Measurements from ENCODE around the gene NDUFV2. TPM values are rescaled to one million over a fixed set of nuclear protein-coding genes. Genes with fewer than 3 reads are reported as not detected.

The NDUFV2 gene
- total RNA-seq, 1 experiment from 2014 or later: 139 TPM

DNA sequence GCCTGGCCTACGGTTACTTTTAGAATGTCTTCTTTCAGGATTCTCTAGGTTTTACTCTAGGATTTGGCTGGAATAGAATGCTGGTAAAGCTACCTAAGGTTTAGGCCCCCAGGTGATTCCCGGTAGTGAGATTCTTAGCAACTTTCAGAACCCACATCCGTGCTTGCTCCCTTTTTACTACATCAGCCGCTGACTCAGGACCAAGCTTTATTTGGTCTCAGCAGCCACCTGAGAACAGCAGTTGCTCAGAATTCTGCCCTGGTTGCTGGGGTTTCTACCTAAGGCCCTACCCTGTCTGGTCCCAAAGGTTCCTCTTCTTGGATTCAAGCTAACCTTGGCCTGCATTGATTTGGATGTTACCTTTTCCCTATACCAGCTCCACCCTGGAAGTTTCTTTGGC is 36.1 kb upstream of the NDUFV2 start:
- H2AFZ ChIP-seq (ENCODE audit: low read length): no peak overlapping the region
- DNase-seq: no peak
- no peaks in the 10 kb centered on the region for H3K9me2 ChIP-seq (replicated peaks; ENCODE audit: insufficient read depth, low read length)
- no peaks in the 10 kb centered on the region for H3K79me2 ChIP-seq (ENCODE audit: low read length)
- H3K4me2 ChIP-seq (ENCODE audit: low read depth, low read length, poor library complexity, severe bottlenecking): no peak overlapping the region
- H4K20me1 ChIP-seq (ENCODE audit: insufficient read depth, low read depth, low read length): no peaks in the 10 kb centered on the region
- H3K27me3 ChIP-seq (ENCODE audit: low read length): no peaks in the 10 kb centered on the region
- no peak overlapping the region for H3K4me3 ChIP-seq (ENCODE audit: low read length)
- H3K9me3 ChIP-seq (ENCODE audit: low read length): no peaks in the 10 kb centered on the region
- peaks cover 14% of the 10 kb centered on the region for H3K4me1 ChIP-seq (ENCODE audit: low read length)
- no peak overlapping the region for H3K9ac ChIP-seq (ENCODE audit: low read length)
- no peaks in the 10 kb centered on the region for H3K36me3 ChIP-seq (ENCODE audit: insufficient read depth, low read length)
- H3K27ac ChIP-seq (ENCODE audit: low read length): no peak overlapping the region

DNA sequence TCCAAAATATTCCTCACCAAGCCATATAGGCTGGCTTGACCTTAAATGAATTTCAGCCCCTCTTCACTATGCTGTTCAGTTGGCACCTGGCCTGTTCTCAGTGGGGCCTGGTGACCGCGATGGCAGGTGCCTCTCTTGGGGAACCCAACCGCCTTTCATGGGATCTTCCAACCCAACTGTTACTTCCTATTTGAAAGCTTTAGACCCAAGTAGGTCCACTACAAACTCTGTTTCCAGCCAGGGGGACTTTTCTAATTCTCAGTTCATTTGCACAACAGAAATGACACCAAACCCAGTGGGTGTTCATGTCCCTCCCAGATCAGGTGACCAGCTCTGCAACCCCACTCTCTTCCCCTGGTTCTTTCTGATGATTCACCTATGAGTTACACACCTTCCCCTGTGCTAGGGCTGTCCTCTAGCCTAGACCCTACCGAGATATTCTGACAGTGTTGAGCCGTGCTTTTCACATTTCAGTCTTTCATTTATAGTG is 35.6 kb upstream of the NDUFV2 start:
- Histone ChIP-seq H3K4me2 (ENCODE audit: low read depth, low read length, poor library complexity, severe bottlenecking) (no peak overlapping the region), H2AFZ (ENCODE audit: low read length) (no peak overlapping the region), H3K27ac (ENCODE audit: low read length) (no peak overlapping the region), H3K4me3 (ENCODE audit: low read length) (no peak overlapping the region), H4K20me1 (ENCODE audit: insufficient read depth, low read depth, low read length) (no peaks in the 10 kb centered on the region), H3K79me2 (ENCODE audit: low read length) (no peaks in the 10 kb centered on the region), H3K36me3 (ENCODE audit: insufficient read depth, low read length) (no peaks in the 10 kb centered on the region), H3K27me3 (ENCODE audit: low read length) (no peaks in the 10 kb centered on the region), H3K4me1 (ENCODE audit: low read length) (peaks cover 14% of the 10 kb centered on the region), H3K9ac (ENCODE audit: low read length) (no peak overlapping the region), H3K9me3 (ENCODE audit: low read length) (no peaks in the 10 kb centered on the region), H3K9me2 (replicated peaks; ENCODE audit: insufficient read depth, low read length) (no peaks in the 10 kb centered on the region)
- DNase-seq: no peak

DNA sequence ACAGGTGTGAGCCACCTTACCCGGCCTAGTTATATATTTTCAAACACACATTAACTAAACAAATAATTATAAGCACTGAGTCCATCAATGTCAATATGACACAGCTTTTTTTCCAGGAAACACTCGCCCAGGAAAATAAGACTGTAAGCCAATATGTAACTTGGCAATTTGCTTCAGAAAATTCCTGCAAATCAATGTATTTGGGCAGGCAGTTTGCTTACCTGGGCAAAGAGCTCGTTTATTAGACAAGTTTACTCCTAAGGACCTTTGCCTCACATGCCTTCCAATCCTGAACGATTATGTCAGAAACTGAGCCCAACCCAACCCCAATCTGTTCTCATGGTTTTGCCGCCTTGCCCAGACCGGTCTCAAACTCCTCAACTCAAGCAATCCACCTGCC is 34.7 kb upstream of the NDUFV2 start:
- Histone ChIP-seq H3K4me2 (ENCODE audit: low read depth, low read length, poor library complexity, severe bottlenecking) (no peak overlapping the region), H4K20me1 (ENCODE audit: insufficient read depth, low read depth, low read length) (no peaks in the 10 kb centered on the region), H3K9me3 (ENCODE audit: low read length) (no peaks in the 10 kb centered on the region), H3K79me2 (ENCODE audit: low read length) (no peaks in the 10 kb centered on the region), H3K9me2 (replicated peaks; ENCODE audit: insufficient read depth, low read length) (no peaks in the 10 kb centered on the region), H3K9ac (ENCODE audit: low read length) (no peak overlapping the region), H3K4me1 (ENCODE audit: low read length) (peaks cover 9% of the 10 kb centered on the region), H3K27me3 (ENCODE audit: low read length) (no peaks in the 10 kb centered on the region), H3K4me3 (ENCODE audit: low read length) (no peak overlapping the region), H3K27ac (ENCODE audit: low read length) (no peak overlapping the region), H3K36me3 (ENCODE audit: insufficient read depth, low read length) (no peaks in the 10 kb centered on the region), H2AFZ (ENCODE audit: low read length) (no peak overlapping the region)
- DNase-seq: no peak

DNA sequence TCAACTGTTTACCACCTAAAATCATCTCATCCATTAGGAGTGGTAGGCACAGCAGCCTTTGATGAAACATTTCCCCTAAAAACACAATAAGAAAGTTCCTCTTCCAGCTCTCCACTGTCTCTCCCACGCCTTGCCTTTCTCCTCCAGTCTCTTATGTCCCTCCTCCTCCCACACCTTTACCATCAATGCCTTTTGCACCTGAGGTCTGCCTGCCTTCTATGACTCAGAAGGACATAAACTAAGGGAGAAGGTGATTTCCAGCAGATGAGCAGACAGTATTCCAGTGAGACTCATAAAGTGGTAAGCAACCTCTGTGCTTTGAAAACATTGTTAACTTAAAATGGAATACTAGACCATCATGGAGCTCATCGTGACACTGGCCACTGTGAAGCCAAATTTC is 34.2 kb upstream of the NDUFV2 start:
- H3K4me1 ChIP-seq (ENCODE audit: low read length): peaks cover 11% of the 10 kb centered on the region

DNA sequence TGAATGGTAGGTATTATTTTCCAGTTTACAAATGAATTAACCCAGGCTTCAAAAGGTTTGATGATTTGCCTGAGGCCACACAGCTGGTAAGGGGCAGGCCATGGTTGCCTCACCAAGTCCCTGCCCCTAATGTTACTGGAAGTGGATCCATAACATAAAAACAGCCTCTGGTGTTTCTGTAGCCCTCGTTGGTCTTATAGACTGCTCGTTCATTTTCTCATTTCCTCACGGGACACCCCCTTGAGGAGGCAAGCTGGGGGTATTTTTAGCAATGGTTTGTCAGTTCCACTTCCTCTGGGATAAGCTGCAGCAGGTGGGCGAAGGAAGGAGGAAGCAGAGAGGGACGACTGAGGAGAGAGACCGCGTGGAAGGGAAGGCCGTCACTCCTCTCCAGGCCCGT is 32.9 kb upstream of the NDUFV2 start:
- Histone ChIP-seq H3K79me2 (ENCODE audit: low read length) (no peaks in the 10 kb centered on the region), H4K20me1 (ENCODE audit: insufficient read depth, low read depth, low read length) (no peaks in the 10 kb centered on the region), H3K27ac (ENCODE audit: low read length) (no peak overlapping the region), H3K36me3 (ENCODE audit: insufficient read depth, low read length) (no peaks in the 10 kb centered on the region), H3K4me3 (ENCODE audit: low read length) (no peak overlapping the region), H3K9ac (ENCODE audit: low read length) (no peak overlapping the region), H2AFZ (ENCODE audit: low read length) (peak overlapping the region; percentile 57; the same call in 1 of the 2 replicates), H3K9me3 (ENCODE audit: low read length) (no peaks in the 10 kb centered on the region), H3K27me3 (ENCODE audit: low read length) (no peaks in the 10 kb centered on the region), H3K4me2 (ENCODE audit: low read depth, low read length, poor library complexity, severe bottlenecking) (peak overlapping the region; percentile 38), H3K4me1 (ENCODE audit: low read length) (peaks cover 17% of the 10 kb centered on the region), H3K9me2 (replicated peaks; ENCODE audit: insufficient read depth, low read length) (no peaks in the 10 kb centered on the region)
- DNase-seq: no peak

More for the DNA sequence above, 34.2 kb upstream of the NDUFV2 start:
- H3K4me3 ChIP-seq (ENCODE audit: low read length): no peak overlapping the region
- DNase-seq: no peak
- no peak overlapping the region for H3K27ac ChIP-seq (ENCODE audit: low read length)
- H3K36me3 ChIP-seq (ENCODE audit: insufficient read depth, low read length): no peaks in the 10 kb centered on the region
- no peaks in the 10 kb centered on the region for H3K79me2 ChIP-seq (ENCODE audit: low read length)
- H3K4me2 ChIP-seq (ENCODE audit: low read depth, low read length, poor library complexity, severe bottlenecking): no peak overlapping the region
- H3K9me2 ChIP-seq (replicated peaks; ENCODE audit: insufficient read depth, low read length): no peaks in the 10 kb centered on the region
- H4K20me1 ChIP-seq (ENCODE audit: insufficient read depth, low read depth, low read length): no peaks in the 10 kb centered on the region
- H3K27me3 ChIP-seq (ENCODE audit: low read length): no peaks in the 10 kb centered on the region
- no peaks in the 10 kb centered on the region for H3K9me3 ChIP-seq (ENCODE audit: low read length)
- no peak overlapping the region for H2AFZ ChIP-seq (ENCODE audit: low read length)
- no peak overlapping the region for H3K9ac ChIP-seq (ENCODE audit: low read length)

DNA sequence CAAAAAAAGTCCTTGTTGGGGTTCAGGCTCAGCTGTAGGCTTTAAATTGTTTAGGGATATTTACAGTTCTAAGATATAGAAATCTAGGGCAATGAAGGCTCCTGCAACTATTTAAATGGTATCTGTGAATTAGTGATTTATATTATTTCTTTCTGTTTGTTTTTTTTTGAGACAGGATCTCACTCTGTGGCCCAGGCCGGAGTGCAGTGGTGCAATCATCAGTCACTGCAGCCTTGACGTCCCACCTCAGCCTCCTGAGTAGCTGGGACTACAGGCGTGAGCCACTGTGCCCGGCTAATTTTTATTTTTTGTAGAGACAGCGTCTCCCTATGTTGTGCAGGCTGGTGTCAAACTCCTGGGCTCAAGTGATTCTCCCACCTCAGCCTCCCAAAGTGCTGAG is 32.3 kb upstream of the NDUFV2 start:
- H3K9me3 ChIP-seq (ENCODE audit: low read length): no peaks in the 10 kb centered on the region
- H3K9me2 ChIP-seq (replicated peaks; ENCODE audit: insufficient read depth, low read length): no peaks in the 10 kb centered on the region
- no peak overlapping the region for H3K9ac ChIP-seq (ENCODE audit: low read length)
- H3K27me3 ChIP-seq (ENCODE audit: low read length): no peaks in the 10 kb centered on the region
- peaks cover 17% of the 10 kb centered on the region for H3K4me1 ChIP-seq (ENCODE audit: low read length)
- H4K20me1 ChIP-seq (ENCODE audit: insufficient read depth, low read depth, low read length): no peaks in the 10 kb centered on the region
- no peaks in the 10 kb centered on the region for H3K36me3 ChIP-seq (ENCODE audit: insufficient read depth, low read length)
- no peak for DNase-seq
- H3K27ac ChIP-seq (ENCODE audit: low read length): no peak overlapping the region
- no peak overlapping the region for H3K4me3 ChIP-seq (ENCODE audit: low read length)
- H3K4me2 ChIP-seq (ENCODE audit: low read depth, low read length, poor library complexity, severe bottlenecking): no peak overlapping the region
- H3K79me2 ChIP-seq (ENCODE audit: low read length): no peaks in the 10 kb centered on the region
- no peak overlapping the region for H2AFZ ChIP-seq (ENCODE audit: low read length)

DNA sequence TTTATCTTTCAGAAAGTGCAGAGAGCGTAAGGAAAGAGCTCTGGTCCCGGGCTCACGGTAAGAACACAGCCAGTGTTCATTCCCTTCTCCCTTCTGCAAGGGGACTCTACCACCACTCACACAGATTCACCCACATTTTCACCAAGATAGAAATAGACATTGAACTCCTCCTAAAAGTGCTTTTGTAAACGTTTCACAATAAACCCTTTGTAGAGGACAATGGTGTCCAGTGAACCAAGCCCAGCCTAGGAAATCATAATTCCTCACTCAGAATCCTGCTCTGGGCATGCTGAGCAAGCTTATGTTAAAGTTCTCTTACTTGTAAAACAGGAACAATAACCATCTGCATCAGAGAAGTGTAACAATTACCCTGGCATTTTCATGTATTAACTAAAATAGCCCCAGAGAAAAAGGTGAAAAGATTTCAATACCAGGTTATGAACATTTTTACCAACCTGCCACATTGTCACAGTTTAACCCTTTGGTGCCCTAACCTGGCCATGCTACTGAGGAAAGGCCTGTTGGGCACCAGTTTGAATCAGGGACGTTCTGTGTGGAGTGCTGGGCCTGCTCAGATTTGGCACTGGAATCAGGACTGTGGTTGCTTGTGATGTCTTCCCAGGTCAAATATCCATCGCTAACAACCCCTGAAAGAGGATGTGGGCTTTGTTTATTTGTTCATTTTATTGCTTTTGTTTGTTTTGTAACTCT is 22.5 kb upstream of the NDUFV2 start:
- Histone ChIP-seq H3K36me3 (ENCODE audit: insufficient read depth, low read length) (no peaks in the 10 kb centered on the region), H3K27me3 (ENCODE audit: low read length) (no peaks in the 10 kb centered on the region), H3K9me3 (ENCODE audit: low read length) (no peaks in the 10 kb centered on the region), H4K20me1 (ENCODE audit: insufficient read depth, low read depth, low read length) (no peaks in the 10 kb centered on the region), H3K9me2 (replicated peaks; ENCODE audit: insufficient read depth, low read length) (no peaks in the 10 kb centered on the region), H2AFZ (ENCODE audit: low read length) (no peak overlapping the region), H3K9ac (ENCODE audit: low read length) (no peak overlapping the region), H3K4me2 (ENCODE audit: low read depth, low read length, poor library complexity, severe bottlenecking) (no peak overlapping the region), H3K79me2 (ENCODE audit: low read length) (no peaks in the 10 kb centered on the region), H3K4me3 (ENCODE audit: low read length) (no peak overlapping the region), H3K27ac (ENCODE audit: low read length) (no peak overlapping the region), H3K4me1 (ENCODE audit: low read length) (peaks cover 16% of the 10 kb centered on the region)
- no peak for DNase-seq

DNA sequence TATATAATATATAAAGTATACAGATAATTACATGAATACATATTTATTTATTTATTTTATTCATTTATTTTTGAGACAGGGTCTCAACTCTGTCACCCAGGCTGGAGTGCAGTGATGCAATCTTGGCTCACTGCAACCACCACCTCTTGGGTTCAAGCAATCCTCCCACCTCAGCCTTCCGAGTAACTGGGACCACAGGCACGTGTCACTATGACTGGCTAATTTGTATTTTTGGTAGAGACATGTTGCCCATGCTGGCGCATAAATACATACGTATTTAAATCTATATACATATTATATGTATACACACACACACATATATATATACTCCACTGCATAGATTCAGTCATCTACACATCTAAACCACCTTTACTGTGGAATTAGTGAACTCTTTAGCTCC is 20.6 kb upstream of the NDUFV2 start:
- no peak for DNase-seq

More for the DNA sequence above, 20.6 kb upstream of the NDUFV2 start:
- Histone ChIP-seq H3K36me3 (ENCODE audit: insufficient read depth, low read length) (no peaks in the 10 kb centered on the region), H3K9ac (ENCODE audit: low read length) (no peak overlapping the region), H3K4me3 (ENCODE audit: low read length) (no peak overlapping the region), H4K20me1 (ENCODE audit: insufficient read depth, low read depth, low read length) (no peaks in the 10 kb centered on the region), H2AFZ (ENCODE audit: low read length) (no peak overlapping the region), H3K27ac (ENCODE audit: low read length) (no peak overlapping the region), H3K4me1 (ENCODE audit: low read length) (peaks cover 16% of the 10 kb centered on the region), H3K79me2 (ENCODE audit: low read length) (no peaks in the 10 kb centered on the region), H3K27me3 (ENCODE audit: low read length) (no peaks in the 10 kb centered on the region), H3K9me2 (replicated peaks; ENCODE audit: insufficient read depth, low read length) (no peaks in the 10 kb centered on the region), H3K9me3 (ENCODE audit: low read length) (no peaks in the 10 kb centered on the region), H3K4me2 (ENCODE audit: low read depth, low read length, poor library complexity, severe bottlenecking) (no peak overlapping the region)

Data from Karpas-422 (cell line).